NCI-H524 (cell line): Measurements from ENCODE around the gene ARL6IP4.

Experiments used
- DNase-seq, 2 experiments: peaks; one replicate each; lab custom pipeline; 2025; lab: John Stamatoyannopoulos, UW

ARL6IP4 gene

DNA sequence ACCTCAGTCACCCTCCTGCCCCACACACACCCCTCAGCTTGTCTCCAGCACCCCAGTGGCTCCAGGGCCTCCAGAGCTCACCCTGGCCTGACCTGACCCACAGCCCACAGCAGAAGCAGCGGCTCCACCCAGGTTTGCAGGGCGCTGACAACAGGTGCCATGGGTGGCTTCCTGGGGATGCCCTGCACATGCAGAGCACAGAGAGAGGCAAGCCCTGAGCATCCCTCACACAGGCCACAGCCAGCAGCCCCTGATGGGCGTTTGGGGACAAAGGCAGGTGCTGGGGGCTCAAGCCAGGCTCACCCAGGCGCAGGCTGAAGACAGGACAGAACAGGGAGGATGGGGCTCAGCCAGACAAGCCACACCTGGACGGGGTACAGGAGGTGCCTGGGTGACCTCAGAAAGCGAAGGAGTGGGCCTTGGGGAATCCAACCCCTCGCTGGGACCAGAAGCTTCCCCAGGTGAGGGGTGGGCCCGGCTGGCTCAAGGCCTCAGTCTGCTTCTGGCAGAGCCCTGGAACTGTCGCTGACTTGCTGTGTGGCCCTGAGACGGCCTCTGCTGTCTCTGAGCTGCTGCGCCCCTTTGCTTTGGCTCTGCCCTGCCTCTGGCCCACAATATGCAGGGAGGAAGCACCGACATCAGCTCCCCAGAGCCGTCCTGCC, 10.6 kb downstream of the ARL6IP4 start:
- DNase-seq, result no peak

DNA sequence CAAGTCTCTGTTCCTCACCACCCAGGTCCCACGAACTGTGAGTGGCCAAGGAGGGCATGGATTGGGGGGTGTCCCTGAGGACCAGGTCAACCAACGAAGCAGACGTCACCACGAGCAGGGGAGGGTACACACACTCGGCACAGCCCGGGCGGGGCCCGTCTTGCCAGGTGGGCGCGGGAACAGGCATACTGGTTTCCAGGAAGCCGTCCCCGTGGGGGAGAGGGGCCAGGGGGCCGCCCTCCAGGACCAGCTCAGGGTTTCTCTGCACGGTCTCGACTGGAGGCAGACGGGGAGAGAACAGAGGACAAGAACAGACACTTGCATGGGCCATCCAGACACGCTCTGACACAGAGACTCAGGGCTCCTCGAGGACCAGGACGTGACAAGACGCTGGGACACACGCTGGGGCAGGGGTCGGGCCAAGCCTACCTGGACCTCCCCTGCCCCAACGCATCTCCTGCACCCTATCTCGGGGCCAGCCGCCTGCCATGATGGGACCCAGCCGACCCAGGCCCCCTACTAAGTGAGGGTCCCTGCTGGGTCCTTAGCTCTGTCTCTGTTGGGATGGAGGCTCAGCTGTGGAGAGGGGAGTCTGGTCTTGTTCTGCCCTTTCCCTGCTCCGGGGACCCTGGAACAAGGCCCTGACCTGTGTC, 11.3 kb downstream of the ARL6IP4 start:
- DNase-seq, result no peak

DNA sequence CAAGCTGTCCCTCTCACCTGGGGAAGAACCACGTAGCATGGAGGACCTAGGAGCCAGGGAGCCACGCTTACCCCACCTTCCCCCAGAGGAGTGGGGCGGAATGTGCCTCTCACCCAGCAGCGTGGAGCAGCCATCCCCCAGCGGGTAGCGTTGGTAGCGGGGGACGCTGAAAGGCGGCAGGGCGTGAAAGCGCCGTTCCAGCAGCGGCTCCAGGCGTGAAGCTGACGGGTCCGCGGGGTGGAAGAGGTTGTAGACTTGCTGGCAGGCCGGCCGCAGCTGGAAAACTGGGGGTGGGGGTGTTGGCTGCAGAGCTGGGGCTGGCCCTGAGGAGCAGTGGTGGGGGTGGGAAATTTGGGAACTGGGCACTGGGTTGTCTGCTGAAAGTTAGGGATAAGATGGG, 11.9 kb downstream of the ARL6IP4 start:
- no peak for DNase-seq

DNA sequence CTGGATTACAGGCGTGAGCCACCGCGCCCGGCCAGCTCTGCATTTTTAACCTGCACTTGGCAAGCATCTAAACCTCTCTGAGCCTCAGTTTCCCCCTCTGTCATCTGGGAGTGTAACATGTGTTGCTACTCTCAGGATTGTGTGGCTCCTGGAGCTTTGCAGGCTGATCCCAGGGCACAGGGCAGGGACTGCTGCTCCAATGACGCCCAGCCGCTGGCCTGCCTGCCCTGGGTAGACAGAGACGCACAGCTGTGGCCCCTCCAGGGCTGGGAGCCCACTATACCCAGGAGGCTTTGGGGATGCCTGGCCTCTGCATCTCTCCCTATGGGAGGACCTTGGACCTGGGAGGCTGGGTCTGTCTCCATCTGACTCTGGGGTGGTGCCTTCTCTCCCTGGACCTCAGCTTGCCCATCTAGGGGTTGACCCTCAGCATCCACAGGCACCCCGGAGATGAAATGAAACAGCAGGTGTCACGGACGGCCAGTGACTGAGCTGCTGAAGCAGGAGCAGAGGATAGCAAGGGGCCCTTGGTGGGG, 13.7 kb downstream of the ARL6IP4 start:
- no peak for DNase-seq

DNA sequence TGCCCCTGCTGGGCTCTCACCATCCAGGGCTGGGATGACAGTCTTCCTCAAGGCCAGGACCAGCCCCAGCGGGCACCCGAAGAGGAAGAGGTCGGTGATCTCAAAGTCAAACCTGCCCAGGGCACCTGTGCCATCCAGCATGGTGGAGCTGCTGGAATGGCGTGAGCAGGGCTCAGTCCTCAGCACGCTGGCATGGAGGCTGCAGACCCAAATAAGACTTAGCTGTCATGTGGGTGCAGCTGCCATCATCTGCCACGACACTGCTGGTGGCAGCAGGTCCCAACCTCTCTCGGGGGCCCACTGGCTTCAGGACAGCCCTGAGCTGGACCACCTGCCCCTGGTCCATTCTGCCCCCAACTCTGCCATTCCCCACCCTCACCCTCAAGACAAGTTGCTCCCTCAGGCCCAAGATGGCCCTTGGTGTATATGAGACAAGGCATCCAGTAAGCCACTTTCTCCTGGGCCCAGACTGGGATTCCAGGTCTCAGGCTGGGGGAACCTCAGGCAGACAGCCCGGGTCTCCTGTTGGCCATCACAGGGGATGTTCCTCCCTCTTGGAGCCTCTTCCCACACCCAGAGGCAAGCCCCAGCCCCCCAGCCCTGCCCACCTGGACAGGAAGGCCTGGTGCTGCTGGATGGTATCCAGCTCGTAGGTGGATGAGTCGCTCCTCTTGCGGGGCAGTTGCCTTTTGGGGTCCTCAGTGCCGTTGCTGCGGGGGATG, 14.5 kb downstream of the ARL6IP4 start:
- no peak for DNase-seq

DNA sequence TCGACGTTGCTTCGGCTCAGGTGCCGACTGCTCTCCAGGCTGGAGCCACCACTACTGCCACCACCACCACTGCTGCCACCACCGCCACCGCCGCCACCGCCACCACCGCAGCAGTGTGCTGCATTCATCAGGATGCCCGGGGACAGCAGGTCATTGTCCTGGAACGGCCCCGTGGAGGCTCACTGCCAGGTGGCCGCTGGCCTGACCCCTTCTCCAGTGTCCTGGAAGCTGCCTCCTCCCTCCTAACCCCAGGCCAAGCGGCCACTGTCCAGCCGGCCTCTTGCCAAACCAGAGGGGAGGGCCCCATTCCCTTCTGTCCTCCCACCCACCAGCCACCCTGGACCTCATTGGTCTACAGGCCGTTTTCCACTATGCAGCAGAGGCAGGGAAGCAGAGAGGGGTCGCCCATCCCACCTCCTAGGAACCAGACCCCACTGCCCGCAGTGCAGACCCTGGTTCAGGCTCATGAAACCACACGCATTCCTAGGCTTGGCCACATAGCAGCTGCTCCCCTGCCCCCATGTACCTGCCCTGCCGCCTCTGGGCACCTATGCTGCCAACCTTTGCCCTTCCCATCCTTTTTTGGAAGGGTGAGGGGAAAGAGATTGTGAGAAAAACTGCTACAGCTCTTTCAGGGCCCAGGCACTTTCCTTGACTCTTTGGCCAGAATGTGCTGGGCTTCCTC, 15.2 kb downstream of the ARL6IP4 start:
- no peak for DNase-seq

DNA sequence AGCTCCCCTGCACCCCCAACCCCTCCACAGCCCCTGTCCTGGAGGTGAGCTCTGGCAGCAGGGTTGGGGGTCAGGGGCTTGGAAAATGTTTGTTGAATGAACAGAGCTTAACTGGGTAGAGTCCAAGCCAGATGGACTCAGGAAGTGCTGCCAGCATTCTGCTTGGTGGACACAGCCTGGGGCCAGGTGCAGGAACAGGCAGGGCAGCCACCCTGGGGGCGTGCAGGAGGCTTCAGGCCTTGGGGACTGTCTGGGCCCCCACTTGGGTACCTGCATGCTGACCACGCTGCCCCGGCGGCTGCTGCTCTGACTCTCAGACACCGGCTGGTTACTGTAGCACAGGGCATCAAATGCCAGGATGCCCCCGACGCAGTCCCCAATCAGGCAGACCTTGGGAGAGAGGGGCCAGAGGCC, 15.7 kb downstream of the ARL6IP4 start:
- no peak for DNase-seq

DNA sequence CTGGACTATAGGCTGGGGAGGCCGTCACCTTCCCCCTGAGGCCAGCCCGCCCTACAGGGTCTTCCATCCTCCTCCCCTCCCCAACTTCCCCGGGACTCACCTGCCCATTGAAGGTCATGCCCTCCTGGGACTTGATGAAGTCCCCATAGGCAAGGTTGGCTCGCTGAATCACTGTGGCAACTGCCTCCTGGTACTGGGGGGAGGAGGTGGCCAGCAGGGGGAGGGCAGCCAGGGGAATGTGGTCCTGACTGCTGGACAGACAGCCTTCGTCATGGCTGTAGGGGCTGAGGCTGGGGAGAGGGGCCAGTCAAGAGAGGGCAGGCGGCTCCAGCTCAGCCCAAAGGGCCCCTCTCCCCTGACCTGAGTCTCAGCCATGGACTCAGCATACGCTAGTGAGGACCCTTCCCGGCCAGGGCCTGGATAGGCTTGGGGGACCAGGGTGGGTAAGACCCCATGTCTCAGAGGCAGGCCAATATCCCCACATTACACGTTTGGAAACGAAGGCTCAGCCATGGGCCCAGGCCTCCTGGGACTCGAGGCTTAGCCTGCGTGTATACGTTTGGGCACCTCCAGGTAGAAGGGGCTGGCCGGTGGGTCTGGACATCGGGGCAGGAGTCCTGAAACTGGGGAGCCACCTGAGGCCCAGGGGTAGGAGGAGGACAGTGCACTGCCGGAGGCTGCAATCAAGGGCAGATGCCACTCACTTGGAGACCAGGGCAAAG, 16.3 kb downstream of the ARL6IP4 start:
- DNase-seq, result no peak

DNA sequence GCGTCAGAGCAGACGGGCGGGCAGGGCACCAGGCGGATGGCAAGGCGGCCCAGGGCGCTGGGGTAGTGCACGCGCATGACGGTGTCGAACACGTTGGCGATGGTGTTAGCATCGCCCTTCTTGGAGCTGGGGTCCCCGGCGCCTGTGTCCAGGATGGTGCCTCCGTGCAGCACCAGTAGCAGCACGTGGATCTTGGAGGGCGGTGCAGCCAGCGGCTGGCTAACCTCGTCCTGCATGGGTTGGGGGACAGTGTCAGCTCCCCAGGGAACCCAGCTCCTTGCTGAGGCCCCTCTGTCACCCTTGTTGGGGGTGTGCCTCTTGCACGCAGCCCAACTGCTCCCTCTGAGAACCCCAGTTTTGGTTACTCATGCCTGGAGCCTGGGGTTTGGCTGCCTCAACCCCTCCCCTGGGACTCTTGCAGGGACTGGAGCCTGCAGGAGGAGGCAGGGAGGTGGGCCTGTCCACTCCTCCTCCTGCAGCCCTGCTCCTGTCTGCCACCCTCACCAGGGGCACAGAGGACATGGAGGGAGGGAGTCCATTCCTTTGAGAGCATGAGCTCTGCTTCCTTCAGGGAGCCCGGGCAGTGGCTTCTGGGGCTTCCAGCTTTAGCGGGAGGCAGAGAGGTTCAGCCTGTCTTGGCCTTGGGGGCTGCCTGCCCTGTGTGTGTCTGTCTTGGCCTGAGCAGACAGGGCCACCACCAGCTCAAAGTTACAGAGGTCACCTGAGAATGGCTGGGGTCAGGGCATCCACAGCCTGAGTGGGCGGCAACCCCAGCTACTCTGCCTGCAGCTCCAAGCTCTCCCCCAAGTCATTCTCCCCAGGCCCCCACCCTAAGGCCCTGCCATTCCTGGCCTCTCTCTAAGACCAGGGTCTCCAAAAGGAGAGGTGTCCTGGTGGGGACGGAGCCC, 17.1 kb downstream of the ARL6IP4 start:
- DNase-seq, result no peak

DNA sequence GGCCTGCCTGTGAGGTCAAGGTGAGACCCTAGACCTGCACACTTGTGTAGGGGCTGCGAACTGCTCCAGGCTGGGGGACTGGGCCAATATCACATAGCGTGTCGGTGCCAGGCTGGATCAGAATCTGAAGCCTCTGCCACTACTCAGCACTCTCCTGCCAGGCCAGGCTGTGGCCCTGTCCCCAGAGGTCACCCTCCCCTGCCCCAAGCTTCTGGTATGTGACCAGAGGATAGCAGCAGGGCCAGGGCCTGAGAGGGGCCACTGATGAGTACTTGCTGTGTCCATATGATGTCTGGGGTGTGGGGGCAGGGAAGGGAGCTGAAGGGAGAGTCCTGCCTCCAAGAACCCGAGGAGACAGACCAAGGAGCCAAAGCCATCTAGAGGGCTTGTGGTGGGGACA, 17.8 kb downstream of the ARL6IP4 start:
- no peak for DNase-seq

DNA sequence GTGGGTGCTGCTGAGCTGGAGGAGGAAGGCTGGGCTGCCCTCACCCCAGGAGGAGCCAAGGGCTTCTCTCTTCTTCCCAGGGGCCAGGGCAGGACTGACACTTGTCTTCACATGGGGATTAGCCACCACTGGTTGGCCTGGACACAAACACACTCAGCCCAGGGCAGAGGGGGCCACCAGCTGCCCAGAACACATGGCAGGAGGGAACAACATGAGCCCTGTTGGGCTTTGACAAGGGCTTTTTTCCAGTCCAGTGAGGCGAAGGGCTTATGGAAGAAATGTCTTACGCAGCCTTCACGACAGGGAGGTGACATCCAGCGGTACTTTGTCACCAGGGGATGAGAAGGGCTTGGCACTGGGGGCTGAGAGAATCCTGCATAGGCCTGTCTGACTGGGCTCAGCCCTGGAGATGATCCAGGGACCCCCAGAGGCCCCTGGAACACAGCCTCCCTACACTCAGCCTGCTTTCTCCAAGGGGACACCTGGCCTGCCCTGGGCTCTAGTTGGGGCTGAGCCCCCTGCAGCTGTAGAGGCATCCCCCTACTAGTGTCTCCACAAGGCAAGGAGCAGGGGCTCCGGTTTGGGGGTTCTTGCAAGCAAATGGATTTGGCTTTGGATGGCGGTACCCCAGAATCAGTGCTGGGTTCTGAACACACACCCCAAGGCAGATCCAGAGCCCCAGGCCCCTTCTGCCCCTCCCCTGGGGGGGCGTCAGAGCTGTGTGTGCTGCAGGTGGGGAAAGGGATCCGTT, 18.9 kb downstream of the ARL6IP4 start:
- peak in 1 of 2 experiments; percentile 43 for DNase-seq

DNA sequence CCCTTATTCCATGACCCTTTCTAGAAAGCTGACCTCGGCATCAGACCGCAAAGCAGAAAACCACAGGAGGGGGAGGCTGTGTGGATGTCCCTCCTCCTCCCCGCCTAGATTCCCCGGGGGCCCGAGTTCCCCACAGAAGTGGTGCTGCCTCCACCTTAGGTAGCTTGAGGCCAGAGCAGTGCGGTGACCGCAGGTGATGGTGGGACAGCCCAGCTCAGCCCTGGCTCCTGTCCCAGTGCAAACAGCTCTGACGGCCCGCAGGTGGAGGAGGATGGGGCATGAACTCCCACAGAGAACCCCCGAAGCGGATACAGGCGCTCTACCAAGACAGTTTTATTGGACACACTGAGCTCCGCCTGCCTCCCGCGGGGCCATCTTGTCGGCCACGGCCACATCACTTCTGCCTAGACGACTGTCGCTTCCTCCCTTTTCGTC, 19.5 kb downstream of the ARL6IP4 start:
- DNase-seq, result no peak

DNA sequence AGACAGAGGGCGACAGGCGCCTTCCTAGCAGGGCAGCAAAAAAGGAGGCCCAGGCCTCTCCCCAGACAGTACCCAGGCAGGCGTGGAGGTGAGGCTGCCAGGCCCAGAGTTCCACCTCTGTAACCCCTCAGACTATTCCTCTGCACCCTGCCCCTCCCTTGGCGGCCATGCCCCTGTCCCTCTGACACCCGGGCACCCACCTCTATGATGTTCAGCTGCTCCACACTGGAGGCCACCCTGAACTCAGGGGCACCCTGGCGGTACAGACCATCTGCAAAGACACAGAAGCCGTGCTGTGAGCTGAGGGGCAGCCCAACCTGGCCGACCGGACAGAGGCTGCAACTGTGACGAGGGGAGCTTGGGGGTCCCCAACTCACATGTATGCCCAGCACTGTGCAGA, 20.1 kb downstream of the ARL6IP4 start:
- no peak for DNase-seq

DNA sequence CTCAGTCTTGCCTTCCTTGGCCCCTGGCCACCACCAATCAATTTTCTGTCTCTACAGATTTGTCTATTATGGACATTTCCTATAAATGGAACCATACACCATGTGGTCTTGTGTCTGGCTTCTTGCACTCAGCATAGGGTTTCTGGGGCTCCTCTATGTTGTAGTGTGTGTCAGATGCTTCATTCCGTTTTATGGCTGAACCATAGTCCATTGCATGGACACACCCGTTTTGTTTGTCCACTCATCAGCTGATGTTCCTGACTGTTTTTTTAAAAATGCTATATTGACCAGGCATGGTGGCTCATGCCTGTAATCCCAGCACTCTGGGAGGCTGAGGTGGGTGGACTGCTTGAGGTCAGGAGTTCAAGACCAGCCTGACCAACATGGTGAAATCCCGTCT, 21.0 kb downstream of the ARL6IP4 start:
- no peak for DNase-seq

DNA sequence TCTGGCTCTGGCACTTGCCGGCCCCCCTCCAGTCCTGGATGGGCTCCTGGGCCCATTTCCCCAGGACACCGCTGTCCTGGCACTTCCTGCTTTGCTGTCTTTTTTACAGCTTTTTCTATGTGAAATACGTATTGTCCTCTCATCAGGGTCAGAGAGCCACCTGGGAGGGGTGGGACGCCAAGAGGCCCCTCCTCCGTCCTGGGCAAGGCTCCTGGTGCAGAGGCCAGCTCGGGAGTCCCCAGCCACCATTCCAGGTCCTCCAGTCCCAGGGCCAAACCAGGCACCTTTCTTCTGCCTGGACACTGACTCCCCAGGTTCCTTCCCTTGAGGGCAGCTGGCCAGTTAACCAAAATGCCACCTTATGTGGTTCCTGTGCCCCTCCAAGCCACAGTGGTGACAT, 22.8 kb downstream of the ARL6IP4 start:
- no peak for DNase-seq

DNA sequence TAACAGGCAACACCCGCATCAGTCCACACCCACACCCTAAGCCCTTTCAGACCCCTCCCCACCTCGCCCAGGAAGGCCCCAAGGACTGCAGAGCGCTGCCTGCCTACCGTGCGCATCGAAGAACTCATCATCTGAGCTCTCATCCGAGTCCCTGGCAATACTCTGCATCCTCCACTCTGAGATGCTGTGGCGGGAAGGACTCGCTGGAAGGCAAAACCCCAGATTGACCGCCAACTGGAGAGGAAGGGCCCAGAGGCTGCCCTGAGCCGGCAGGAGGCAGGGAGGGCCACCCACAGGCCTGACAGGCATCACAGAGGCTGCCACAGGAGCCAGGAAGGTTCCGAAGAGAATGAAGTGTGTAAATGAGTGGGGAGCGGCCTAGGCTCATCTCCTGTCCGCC, 23.8 kb downstream of the ARL6IP4 start:
- DNase-seq, result no peak

DNA sequence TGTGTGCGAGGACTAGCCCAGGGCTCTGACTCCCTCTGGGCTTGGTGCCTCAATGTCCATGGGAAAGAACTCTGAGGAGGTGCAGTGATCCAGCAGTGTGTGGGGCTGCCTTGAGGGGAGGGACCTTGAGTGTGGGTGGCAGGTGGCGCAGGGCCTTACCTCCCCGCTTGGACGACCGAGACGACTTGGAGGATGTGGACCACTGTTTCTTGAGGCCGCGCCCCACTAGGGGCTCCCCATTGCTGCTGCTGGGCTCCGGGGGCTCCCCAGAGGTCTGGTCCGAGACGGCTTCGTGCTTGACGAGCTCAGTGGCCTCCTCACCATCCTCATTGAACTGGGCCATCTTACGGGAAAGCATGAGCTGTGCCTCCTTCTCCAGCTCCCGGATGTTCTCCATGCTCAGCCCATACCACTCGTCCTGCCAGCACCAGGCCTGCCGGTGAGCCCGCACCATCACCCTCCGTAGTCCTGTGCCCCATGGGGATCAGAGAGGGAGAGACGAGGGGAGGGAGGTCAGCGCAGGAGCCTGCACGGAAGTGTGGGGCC, 24.7 kb downstream of the ARL6IP4 start:
- no peak for DNase-seq

DNA sequence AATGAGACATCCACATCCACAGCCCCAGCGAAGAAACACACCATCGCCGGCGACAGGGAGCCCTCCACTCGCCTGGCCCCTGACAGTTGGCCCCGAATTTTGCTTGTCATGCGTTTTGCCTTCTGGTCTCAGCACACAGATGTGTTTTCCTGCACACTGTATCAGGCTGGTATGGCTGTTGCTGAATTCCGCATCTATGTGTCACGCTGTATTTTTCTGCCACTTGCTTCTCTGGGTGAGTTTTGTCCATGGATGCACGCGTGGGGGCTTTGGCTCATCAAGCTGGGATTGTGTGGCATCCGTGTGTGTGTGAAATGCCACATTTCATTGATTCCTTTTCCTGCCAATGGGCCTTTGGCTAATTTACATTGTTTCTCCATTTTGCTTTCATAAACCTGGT, 26.5 kb downstream of the ARL6IP4 start:
- no peak for DNase-seq

DNA sequence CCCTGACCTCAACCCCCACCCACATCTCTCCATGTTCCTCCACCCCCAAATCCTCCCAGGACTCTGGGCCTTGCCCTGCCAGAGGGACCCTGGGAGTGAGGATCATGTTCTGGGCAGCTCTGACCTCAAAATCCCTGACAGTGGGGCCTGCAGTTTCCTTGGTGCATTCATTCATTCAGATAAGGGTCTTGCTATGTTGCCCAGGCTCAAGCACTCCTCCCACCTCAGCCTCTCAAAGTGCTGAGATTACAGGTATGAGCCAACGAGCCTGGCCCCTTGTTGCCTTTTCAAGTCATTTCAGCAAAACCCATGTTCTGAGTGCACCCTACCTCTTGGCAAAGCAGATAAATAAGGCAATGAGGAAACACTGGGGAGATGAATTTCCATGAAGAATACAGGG, 29.6 kb downstream of the ARL6IP4 start:
- no peak for DNase-seq

DNA sequence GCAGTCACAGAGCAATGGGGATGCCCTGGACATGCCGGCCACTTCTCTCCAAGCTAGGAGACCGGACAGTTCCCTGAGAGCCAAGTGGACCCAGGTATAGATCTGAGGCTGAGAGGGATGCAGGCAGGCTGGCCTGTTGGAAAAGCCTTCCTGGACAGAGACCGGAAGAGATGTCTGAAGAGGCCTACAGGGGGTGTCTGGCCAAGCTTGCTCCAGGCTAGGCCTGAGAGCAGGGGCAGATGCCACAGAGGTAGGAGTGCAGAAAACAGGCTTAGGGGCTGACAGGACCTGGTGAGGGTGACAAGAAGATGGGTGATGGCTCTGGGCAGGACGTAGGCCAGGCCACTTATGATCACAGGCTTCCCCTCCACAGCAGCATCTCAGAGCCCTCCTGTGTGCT, 30.2 kb downstream of the ARL6IP4 start:
- no peak for DNase-seq
